ENCODE measurements around the gene HUS1.
"Not testable (repeated sequence)": the region's sequence is repeated elsewhere in the genome, so short reads cannot be mapped to it uniquely, and the experiment has no call there.

HUS1 gene

DNA sequence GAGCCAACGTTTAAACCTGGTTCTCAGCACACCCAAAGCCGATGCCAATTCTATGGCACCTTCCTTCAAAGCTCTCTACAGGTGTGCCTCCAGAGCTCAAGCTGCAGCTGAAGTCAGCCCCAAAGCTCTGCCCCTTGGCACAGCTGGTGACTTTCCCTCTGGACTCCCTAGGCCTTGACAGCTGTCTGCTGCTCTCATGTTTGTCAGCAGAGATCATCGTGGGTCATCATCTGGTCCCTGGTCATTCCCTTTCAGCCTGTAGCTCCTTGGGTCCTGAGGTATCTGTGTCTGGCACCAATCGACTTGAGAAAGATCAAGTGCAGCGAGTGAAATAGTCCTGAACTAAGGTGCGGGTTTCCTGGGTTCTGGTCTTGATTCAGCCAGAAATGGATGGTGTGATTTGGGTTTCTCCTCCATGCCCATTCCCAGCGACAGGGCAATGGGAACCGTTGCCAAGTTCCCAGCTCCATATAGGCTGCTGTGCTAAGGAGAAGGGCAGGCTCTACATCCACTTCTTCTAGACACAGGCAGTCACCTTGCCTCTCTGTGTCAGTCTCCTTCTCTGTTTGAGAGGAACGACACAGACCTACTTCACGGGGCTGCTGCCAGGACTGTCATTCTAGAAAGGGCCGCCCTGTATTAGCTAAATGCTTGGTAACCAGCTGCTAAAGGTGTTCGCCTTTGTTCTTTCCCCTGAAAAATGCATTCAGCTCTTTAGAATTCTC is 34.7 kb downstream of the HUS1 start:
- no peak for TF ChIP-seq ZFX (IDR thresholded peaks at IDR 0.05)
- TF ChIP-seq, protein P1, sequence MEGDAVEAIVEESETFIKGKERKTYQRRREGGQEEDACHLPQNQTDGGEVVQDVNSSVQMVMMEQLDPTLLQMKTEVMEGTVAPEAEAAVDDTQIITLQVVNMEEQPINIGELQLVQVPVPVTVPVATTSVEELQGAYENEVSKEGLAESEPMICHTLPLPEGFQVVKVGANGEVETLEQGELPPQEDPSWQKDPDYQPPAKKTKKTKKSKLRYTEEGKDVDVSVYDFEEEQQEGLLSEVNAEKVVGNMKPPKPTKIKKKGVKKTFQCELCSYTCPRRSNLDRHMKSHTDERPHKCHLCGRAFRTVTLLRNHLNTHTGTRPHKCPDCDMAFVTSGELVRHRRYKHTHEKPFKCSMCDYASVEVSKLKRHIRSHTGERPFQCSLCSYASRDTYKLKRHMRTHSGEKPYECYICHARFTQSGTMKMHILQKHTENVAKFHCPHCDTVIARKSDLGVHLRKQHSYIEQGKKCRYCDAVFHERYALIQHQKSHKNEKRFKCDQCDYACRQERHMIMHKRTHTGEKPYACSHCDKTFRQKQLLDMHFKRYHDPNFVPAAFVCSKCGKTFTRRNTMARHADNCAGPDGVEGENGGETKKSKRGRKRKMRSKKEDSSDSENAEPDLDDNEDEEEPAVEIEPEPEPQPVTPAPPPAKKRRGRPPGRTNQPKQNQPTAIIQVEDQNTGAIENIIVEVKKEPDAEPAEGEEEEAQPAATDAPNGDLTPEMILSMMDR (conservative IDR thresholded peaks at IDR 0.05), result no peak
- H3K27ac ChIP-seq, result no peak overlapping the region

DNA sequence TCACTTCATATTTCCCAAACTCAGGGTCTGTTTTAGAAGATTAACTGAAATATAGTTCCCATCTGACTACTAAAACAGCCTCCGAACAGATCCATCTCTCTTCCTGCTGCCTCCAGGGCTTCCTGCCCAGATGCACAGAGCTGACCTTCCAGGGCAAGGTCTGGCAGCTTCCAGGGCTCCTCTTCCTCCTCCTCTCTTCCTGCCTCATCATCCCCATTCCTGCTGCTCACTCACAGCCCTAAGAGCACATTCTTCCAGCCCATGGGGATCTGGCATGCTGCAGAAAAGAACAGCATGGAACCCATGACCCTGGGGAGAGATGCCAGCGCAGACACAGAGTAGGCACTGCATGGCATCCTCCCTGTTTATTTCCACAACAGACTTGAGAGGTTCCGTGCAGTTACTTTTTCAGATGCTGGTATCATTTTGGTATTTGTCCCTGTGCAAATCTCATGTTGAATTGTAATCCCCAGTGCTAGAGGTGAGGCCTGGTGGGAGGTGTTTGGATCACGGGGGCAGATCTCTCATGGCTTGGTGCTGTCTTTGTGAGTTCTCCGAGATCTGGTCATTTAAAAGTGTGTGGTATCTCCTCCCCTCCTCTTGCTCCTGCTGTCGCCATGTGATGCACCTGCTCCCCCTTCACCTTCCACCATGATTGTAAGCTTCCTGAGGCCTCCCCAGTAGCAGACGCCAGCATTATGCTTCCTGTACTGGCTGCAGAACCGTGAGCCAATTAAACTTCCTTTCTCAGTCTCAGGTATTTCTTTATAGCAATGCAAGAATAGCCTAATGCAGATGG is 35.5 kb downstream of the HUS1 start:
- H3K27ac ChIP-seq, result no peak overlapping the region

GRCh38 chr7:47942651-47943050 is 36.8 kb downstream of the HUS1 start:
- not testable (repeated sequence) for H3K27ac ChIP-seq

More for the DNA sequence above, 35.5 kb downstream of the HUS1 start:
- TF ChIP-seq, protein P1 (conservative IDR thresholded peaks at IDR 0.05), result no peak
- no peak for TF ChIP-seq ZFX (IDR thresholded peaks at IDR 0.05)

DNA sequence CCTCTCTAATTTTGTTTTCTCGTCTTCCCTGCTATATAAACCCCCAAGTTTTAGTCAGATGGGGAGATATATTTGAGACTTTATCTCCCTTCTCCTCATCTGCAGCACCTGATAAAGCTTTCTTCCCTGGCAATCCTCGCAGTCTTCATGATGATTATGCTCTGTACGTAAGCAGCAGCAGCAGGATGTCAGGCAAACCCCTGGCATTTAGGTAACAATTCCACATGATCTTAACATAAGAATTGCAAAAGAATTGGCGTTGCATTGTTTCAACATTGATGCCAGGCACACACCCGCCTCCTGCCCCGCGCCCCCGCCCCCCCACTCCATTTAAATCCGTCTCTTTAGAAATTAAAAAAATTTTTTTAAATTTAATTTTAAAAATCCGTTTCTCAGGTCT is 37.3 kb downstream of the HUS1 start:
- TF ChIP-seq, protein P1 (conservative IDR thresholded peaks at IDR 0.05), result no peak
- TF ChIP-seq ZFX (IDR thresholded peaks at IDR 0.05), result no peak
- H3K27ac ChIP-seq, result no peak overlapping the region

DNA sequence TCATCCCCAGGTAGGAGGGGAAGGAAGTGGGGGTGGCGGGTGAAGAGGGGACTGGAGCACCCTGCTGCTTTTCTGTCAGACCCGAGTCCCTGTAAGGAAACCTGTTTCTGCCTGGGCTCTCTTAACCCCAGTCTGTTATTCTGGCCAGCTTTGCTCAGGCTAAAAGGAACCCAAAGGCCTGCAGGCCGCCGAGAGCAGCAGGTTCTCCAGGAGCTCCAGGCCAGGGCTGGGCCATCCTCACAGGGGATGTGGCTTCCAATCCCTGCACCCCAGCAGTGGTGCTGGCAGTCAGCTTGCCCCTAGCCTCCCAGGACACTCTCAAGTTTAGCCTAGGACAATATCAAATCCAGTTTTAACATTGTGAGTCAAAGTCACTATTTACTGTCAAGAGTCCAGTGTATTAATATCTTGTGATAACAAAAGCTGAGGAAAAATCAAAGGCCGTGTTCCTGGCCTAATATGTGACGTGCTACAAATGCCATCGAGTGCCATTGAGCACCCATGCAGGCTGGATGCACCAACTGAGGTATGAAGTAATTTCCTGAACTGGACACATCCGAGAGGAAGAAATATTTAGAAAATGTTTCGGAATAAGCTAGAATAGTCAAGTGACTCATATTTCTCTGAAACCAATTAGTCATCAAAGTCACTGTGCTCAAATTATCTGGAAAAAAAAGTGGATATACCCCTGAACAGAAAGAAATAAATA is 38.1 kb downstream of the HUS1 start:
- no peak overlapping the region for H3K27ac ChIP-seq
- TF ChIP-seq, protein P1 (conservative IDR thresholded peaks at IDR 0.05), result no peak
- TF ChIP-seq ZFX (IDR thresholded peaks at IDR 0.05), result no peak

- H3K27ac ChIP-seq, result no peak overlapping the region
- no peak for TF ChIP-seq ZFX (IDR thresholded peaks at IDR 0.05)
- TF ChIP-seq, protein P1 (conservative IDR thresholded peaks at IDR 0.05), result no peak
Measured at GRCh38 chr7:47940088-47941013, 39.1 kb downstream of the HUS1 start.

GRCh38 chr7:47939425-47940036 is 39.9 kb downstream of the HUS1 start:
- TF ChIP-seq, protein P1 (conservative IDR thresholded peaks at IDR 0.05), result no peak
- TF ChIP-seq ZFX (IDR thresholded peaks at IDR 0.05), result no peak
- no peak overlapping the region for H3K27ac ChIP-seq
